Right ventricle myocardium superior (tissue), 1 donor: ENCODE results near the gene PREP. TPM values are rescaled to one million over a fixed set of nuclear protein-coding genes. Genes with fewer than 3 reads are reported as not detected.

Experiments used
- ATAC-seq: fragments of 200-7000 bp; cut with Tn5 transposase; one replicate; pipeline ENCODE4 v1.9.1; 2020; ENCODE audit warnings: mild to moderate bottlenecking; ENCODE audit not compliant: poor library complexity
- DNase-seq: peaks from one replicate; pipeline ENCODE4 v3.0.0-alpha.2; 2020
- intact Hi-C: fragments of 100-400 bp; cut with DNase I; formaldehyde crosslinking; loops from one replicate; pipeline ENCODE4 v1.11.2; 2022
- total RNA-seq: library from RNA; stranded (reverse); fragmentation: NEBNext Ultra II Directional; extraction: Animal tissue kit (Norgen Biotek cat#: 25700); gene quantifications from one replicate; pipeline ENCODE4 v1.2.1, GENCODE V29; 2021
- donor health status: DM: no; HTN: yes; CAD: no; lungs with severe emphysema.

Gene PREP
- total RNA-seq, 1 donor from 2014 or later, result 23.0 TPM

- intact Hi-C loops, result no loop called here
- ATAC-seq (no peak), DNase-seq (no peak)
Observed at GRCh38 chr6:105294129-105294528, 108.8 kb downstream of the PREP start.

- DNase-seq (no peak), ATAC-seq (no peak)
- intact Hi-C loops, result no loop called here
Observed at GRCh38 chr6:105292689-105293339, 110.1 kb downstream of the PREP start.

- intact Hi-C loops, result no loop called here
- DNase-seq (no peak), ATAC-seq (no peak)
Observed at GRCh38 chr6:105291525-105291924, 111.4 kb downstream of the PREP start.

- no peak for DNase-seq
- intact Hi-C loops, result no loop called here
- no peak for ATAC-seq
Observed at GRCh38 chr6:105282631-105283585, 120.0 kb downstream of the PREP start.

GRCh38 chr6:105280033-105280432 is 122.8 kb downstream of the PREP start:
- intact Hi-C loops, result no loop called here
- no peak for DNase-seq

GRCh38 chr6:105279463-105279862 is 123.4 kb downstream of the PREP start:
- intact Hi-C loops, result no loop called here
- no peak for DNase-seq
- no peak for ATAC-seq

More at GRCh38 chr6:105280033-105280432, 122.8 kb downstream of the PREP start:
- no peak for ATAC-seq

- ATAC-seq, result peak; percentile 38
- intact Hi-C loops, result no loop called here
- no peak for DNase-seq
Observed at GRCh38 chr6:105278813-105279212, 124.1 kb downstream of the PREP start.

- no peak for ATAC-seq
- no peak for DNase-seq
- intact Hi-C loops, result no loop called here
Observed at GRCh38 chr6:105278035-105278434, 124.8 kb downstream of the PREP start.

- ATAC-seq (no peak), DNase-seq (no peak)
- intact Hi-C loops, result no loop called here
Observed at GRCh38 chr6:105276374-105276773, 126.5 kb downstream of the PREP start.

GRCh38 chr6:105275542-105275941 is 127.3 kb downstream of the PREP start:
- ATAC-seq (no peak), DNase-seq (no peak)
- intact Hi-C loops, result no loop called here

GRCh38 chr6:105274678-105275077 is 128.2 kb downstream of the PREP start:
- intact Hi-C loops, result no loop called here

GRCh38 chr6:105273589-105273988 is 129.3 kb downstream of the PREP start:
- no peak for DNase-seq
- peak; percentile 34 for ATAC-seq
- intact Hi-C loops, result no loop called here

More at GRCh38 chr6:105274678-105275077, 128.2 kb downstream of the PREP start:
- DNase-seq (no peak), ATAC-seq (peak; percentile 36)

- no peak for DNase-seq
- intact Hi-C loops, result no loop called here
- ATAC-seq, result peak; percentile 75
Observed at GRCh38 chr6:105272786-105273185, 130.1 kb downstream of the PREP start.

- intact Hi-C loops, result no loop called here
- no peak for ATAC-seq
- DNase-seq, result no peak
Observed at GRCh38 chr6:105270511-105270910, 132.4 kb downstream of the PREP start.

GRCh38 chr6:105269390-105269789 is 133.5 kb downstream of the PREP start:
- DNase-seq (no peak), ATAC-seq (no peak)
- intact Hi-C loops, result no loop called here

- DNase-seq (no peak), ATAC-seq (no peak)
- intact Hi-C loops, result no loop called here
Observed at GRCh38 chr6:105263685-105264610, 138.9 kb downstream of the PREP start.

GRCh38 chr6:105259913-105260889 is 142.7 kb downstream of the PREP start:
- peak; percentile 82 for ATAC-seq
- intact Hi-C loops, result no loop called here
- DNase-seq, result no peak

- peak; percentile 34 for ATAC-seq
- intact Hi-C loops, result no loop called here
- DNase-seq, result no peak
Observed at GRCh38 chr6:105258816-105259215, 144.1 kb downstream of the PREP start.
